Stimulated activated CD8-positive, alpha-beta memory T cell treated with anti-CD3 and anti-CD28 coated beads, Interleukin-7, amount 100 ng/mL, for 1 hour (primary cell): ENCODE measurements around the gene ZSCAN9.

Experiments used
- DNase-seq, 2 donors: peaks; one replicate each; pipeline ENCODE4 v3.0.0-alpha.2; 2020; ENCODE audit warnings: low read depth in 2 of 2

The ZSCAN9 gene

GRCh38 chr6:28266962-28267694, 42.1 kb downstream of the ZSCAN9 start, which contains the start of gene ZSCAN26:
ZSCAN26 (plus strand) TSS chr6:28267143; CDS start chr6:28271920, 4,777 bp downstream.
- DNase-seq, result peak; percentile 67 to 73

GRCh38 chr6:28267695-28268059, 42.6 kb downstream of the ZSCAN9 start:
- DNase-seq, result no peak

DNA sequence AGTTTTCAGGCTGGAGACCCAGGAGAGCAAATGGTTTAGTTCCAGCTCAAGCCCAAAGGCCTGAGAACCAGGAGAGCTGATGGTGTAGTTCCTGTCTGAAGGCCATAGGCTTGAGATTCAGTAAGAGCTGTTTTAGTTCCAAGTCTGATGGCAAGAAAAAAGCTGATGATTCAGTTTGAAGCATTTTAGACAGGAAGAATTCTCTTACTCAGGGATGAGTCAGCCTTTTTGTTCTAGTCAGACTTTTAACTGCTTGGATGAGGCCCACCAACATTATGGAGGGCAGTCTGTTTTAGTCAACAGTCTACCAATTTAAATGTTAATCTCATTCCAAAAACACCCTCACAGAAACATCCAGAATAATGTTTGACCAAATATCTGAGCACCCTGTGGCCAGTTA, 44.4 kb downstream of the ZSCAN9 start:
- no peak for DNase-seq

GRCh38 chr6:28274888-28275287, 49.8 kb downstream of the ZSCAN9 start:
- DNase-seq, result no peak

GRCh38 chr6:28277746-28278145, 52.7 kb downstream of the ZSCAN9 start:
- no peak for DNase-seq

GRCh38 chr6:28280595-28281287, 55.7 kb downstream of the ZSCAN9 start:
- DNase-seq, result no peak

DNA sequence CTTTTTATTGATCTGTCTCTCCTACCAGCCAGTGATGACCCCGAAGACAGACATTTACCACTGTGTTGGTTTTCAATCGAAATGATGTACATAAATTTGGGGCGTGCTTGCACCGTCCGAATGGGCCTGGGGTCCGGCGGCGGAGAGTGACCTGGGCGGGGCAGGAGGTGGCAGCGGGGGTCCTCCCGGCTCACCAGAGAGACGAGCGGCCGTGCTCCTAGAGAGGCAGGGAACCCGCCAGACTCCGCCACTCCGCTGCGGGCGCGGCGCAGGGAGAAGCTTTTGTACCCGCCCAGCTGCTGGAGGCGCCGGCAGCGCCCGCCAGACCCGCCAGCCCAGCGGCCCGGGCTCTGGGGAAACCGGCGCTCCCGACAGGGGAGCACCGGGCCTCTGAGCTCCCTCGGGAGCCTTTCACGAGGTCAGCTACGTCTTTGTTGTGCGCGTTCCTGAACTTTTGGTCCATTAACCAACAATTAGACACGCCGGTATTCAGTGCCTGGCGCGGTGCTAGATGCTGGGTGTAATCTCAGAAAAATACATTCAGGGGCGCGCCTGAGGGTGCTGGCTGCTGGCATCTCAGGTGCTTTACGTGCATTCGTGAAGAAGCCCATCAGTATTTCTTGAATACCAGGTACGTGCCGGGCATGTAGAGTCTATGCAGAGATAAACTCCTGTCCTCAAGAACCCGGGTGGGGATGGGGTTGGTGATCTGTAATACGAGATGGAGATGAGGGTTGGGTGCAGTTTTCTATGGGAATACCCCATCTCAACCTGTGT, 56.4 kb downstream of the ZSCAN9 start, which contains the start of gene PGBD1:
TSS of gene PGBD1 (plus strand) at position 285 of the 777 bp plus-strand sequence. CDS start 2,242 bp downstream, outside the sequence.
- peak in 1 of 2 donors; percentile 13 for DNase-seq

DNA sequence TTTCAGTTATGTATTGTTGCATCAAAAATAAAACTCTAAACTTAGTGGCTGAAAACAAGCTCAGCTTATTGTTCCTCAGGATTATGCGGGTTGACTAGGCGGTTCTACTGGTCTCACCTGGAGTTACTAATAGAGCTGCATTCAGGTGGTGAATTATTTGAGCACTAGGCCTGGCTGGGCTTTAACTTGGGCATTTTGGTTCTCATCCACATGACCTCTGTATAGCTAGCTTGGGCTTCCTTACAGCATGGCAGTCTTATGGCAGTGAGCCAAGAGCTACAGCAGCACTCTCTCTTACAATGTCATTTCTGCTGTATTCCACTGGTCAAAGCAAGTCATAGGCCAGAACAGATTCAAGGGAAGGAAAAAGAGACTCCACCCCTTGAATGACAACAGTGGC, 57.9 kb downstream of the ZSCAN9 start:
- DNase-seq, result no peak
